Measurements from ENCODE around the gene SYP. TPM values are rescaled to one million over a fixed set of nuclear protein-coding genes. Genes with fewer than 3 reads are reported as not detected.

The SYP gene
- total and polyA plus RNA-seq, 9 of the 15 experiments (the other 6 are each of a cell fraction or from before 2014, with no cell fraction given), result 0.48 to 5.1 (median 2.6) TPM

DNA sequence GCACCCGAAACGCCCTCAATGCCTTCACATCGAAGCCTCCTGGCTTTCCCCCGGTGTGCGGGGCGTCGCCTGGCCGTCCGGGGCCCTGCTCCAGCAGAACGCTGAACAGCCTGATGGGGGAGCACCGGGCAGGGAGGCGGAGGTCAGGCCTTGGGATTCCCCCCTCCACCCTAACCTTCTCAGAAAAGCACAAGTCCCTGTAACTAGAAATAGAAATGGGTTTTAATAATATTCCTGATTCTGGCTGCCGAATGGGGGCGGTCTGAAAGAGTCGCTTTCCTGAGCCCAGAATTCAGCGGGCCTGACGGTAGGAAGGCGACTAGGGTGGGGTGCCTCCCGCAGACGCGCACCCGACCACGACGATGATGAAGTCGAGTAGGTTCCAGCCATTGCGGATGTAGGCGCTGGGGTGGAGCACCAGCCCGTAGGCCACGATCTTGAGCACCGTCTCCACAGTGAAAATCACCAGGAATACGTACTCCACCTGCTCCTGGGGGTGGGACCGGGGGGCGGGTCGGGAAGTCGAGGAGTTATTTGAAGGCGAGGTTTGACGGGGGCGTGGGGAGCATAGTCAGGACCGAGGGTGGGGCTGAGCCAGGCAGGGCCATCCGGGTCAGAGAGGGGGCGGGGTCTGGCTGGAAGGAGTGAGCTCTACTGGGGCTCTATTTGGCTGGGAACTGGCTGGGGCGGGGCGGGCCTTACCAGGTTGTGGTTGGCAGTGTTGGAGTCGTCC, 30.7 kb upstream of the SYP start (continued):
- TF ChIP-seq, protein P1, sequence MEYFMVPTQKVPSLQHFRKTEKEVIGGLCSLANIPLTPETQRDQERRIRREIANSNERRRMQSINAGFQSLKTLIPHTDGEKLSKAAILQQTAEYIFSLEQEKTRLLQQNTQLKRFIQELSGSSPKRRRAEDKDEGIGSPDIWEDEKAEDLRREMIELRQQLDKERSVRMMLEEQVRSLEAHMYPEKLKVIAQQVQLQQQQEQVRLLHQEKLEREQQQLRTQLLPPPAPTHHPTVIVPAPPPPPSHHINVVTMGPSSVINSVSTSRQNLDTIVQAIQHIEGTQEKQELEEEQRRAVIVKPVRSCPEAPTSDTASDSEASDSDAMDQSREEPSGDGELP (CRISPR knock-in tag; IDR thresholded peaks at IDR 0.05; ENCODE audit: borderline replicate concordance), result peak; percentile 36; the same call in 1 of the 2 replicates
- TF ChIP-seq ATF1 (CRISPR knock-in tag; IDR thresholded peaks at IDR 0.05) (no peak), ATF1 (tag; IDR thresholded peaks at IDR 0.05) (peak; percentile 44; the same call in 1 of the 2 replicates), ZFX (CRISPR knock-in tag; IDR thresholded peaks at IDR 0.05) (peak; percentile 59), EGR1 (conservative IDR thresholded peaks at IDR 0.05) (peak; percentile 57), L3MBTL2 (IDR thresholded peaks at IDR 0.05) (peak; percentile 71), RBFOX2 (IDR thresholded peaks at IDR 0.05; ENCODE audit: low read depth, low read length) (peak; percentile 65), TBP (optimal IDR thresholded peaks at IDR 0.05; ENCODE audit: low read depth, low read length) (no peak)

DNA sequence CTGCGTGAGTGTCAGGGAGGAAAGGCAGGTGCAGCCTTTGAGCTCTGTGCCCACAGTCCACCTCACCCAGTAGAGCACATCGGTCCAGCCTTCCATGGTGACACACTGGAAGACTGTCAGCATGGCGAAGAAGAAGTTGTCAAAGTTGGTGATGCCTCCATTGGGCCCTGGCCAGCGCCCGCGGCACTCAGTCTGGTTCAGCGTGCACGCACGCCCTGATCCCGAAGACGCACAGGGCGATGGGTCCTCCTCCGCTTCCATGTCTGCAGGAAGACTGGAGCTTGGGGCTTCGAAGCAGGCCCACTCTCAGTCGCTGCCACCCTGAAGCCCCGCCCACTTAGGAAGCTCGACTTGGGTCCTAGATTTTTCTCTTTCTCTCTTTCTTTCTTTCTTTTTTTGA, 28.2 kb upstream of the SYP start:
- no peaks in the 10 kb centered on the region for H3K9me1 ChIP-seq (ENCODE audit: control insufficient read depth, insufficient read depth, low read length)
- ATAC-seq (no peak), FAIRE-seq (no peak), DNase-seq (ENCODE audit: extremely low read depth in 1 of 4, low spot score in 3 of 4) (no peak)
- no peak overlapping the region for H3K4me3 ChIP-seq
- peaks cover 6 to 41% of the 10 kb centered on the region in 2 experiments; a peak in 4 of 5 replicates for H3K4me1 ChIP-seq (replicated peaks in 1 of 2; ENCODE audit: control insufficient read depth in 2 of 2, insufficient read depth in 2 of 2, low read length in 2 of 2)
- H3K79me2 ChIP-seq (ENCODE audit: control insufficient read depth, insufficient read depth, low read length), result no peaks in the 10 kb centered on the region
- no TSS peak for BruUV-seq (replicated peaks)
- no peaks in the 10 kb centered on the region for H3K36me3 ChIP-seq (ENCODE audit: control insufficient read depth, insufficient read depth, low read length)
- ChIA-PET POLR2A (no interaction called here), CTCF (ENCODE audit: low intra/inter-chr PET ratio) (no interaction called here)
- H3K9me3 ChIP-seq (replicated peaks; ENCODE audit: control insufficient read depth, insufficient read depth, low read depth, low read length), result no peaks in the 10 kb centered on the region
- intact Hi-C loops (cut with micrococcal nuclease) (no loop called here), in situ Hi-C loops (cut with MboI) (no loop called here)
- H3K27ac ChIP-seq (ENCODE audit: extremely low read depth, low read depth, low read length), result no peak overlapping the region
- WGBS (ENCODE audit: insufficient coverage, low coverage, missing lambda C conversion rate), result 47% methylated on average over 7 of the region's 17 CpGs
- no peak overlapping the region for H3K4me2 ChIP-seq (ENCODE audit: insufficient read depth, low read length)
- no peak overlapping the region for H2AFZ ChIP-seq (ENCODE audit: low read depth, low read length)
- H4K20me1 ChIP-seq (replicated peaks; ENCODE audit: control insufficient read depth, insufficient read depth, low read length), result no peaks in the 10 kb centered on the region
- peaks cover 0 to 17% of the 10 kb centered on the region in 2 experiments; a peak in 2 of 5 replicates for H3K27me3 ChIP-seq (ENCODE audit: control insufficient read depth in 2 of 2, insufficient read depth in 2 of 2, low read length in 2 of 2)
- H3K9ac ChIP-seq (ENCODE audit: insufficient read depth in 1 of 2, low read depth in 2 of 2, low read length in 2 of 2), result no peak overlapping the region
- TF ChIP-seq ZNF354B (CRISPR knock-in tag; IDR thresholded peaks at IDR 0.05) (no peak), RBM17 (IDR thresholded peaks at IDR 0.05; ENCODE audit: borderline replicate concordance, low read depth, low read length) (no peak), ZNF717 (CRISPR knock-in tag; IDR thresholded peaks at IDR 0.05) (no peak), RBM22 (IDR thresholded peaks at IDR 0.05; ENCODE audit: low read depth, low read length, poor library complexity, severe bottlenecking) (no peak), KLF13 (tag; IDR thresholded peaks at IDR 0.05; ENCODE audit: borderline replicate concordance, low read depth) (no peak), CREM (IDR thresholded peaks at IDR 0.05; ENCODE audit: low read depth) (no peak), BMI1 (IDR thresholded peaks at IDR 0.05; ENCODE audit: low read length) (no peak), RNF2 (IDR thresholded peaks at IDR 0.05) (no peak), TRIM24 (IDR thresholded peaks at IDR 0.05) (no peak), NCOA1 (IDR thresholded peaks at IDR 0.05; ENCODE audit: low read depth) (no peak), CSDE1 (IDR thresholded peaks at IDR 0.05) (no peak)
- TF ChIP-seq, protein P2, sequence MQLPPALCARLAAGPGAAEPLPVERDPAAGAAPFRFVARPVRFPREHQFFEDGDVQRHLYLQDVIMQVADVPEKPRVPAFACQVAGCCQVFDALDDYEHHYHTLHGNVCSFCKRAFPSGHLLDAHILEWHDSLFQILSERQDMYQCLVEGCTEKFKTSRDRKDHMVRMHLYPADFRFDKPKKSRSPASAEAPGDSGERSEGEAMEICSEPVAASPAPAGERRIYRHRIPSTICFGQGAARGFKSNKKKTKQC (CRISPR knock-in tag; IDR thresholded peaks at IDR 0.05), result no peak
- TF ChIP-seq, protein P3, sequence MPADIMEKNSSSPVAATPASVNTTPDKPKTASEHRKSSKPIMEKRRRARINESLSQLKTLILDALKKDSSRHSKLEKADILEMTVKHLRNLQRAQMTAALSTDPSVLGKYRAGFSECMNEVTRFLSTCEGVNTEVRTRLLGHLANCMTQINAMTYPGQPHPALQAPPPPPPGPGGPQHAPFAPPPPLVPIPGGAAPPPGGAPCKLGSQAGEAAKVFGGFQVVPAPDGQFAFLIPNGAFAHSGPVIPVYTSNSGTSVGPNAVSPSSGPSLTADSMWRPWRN (IDR thresholded peaks at IDR 0.05; ENCODE audit: low read depth), result no peak
